ENCODE results near the gene SPIRE2. TPM values are rescaled to one million over a fixed set of nuclear protein-coding genes. Genes with fewer than 3 reads are reported as not detected.

Gene SPIRE2
- total RNA-seq, 1 donor from 2014 or later, result 15.8 TPM

GRCh38 chr16:89907055-89907814 is 79.0 kb downstream of the SPIRE2 start:
- peaks cover 5% of the 10 kb centered on the region for H3K4me1 ChIP-seq
- DNase-seq, result no peak
- H3K9me3 ChIP-seq, result no peaks in the 10 kb centered on the region
- no peak overlapping the region for H3K4me3 ChIP-seq
- intact Hi-C loops (cut with DNase I), result no loop called here
- H3K27ac ChIP-seq, result no peak overlapping the region
- peaks cover 75% of the 10 kb centered on the region for H3K36me3 ChIP-seq
- ATAC-seq, result no peak
- TF ChIP-seq, protein P1, sequence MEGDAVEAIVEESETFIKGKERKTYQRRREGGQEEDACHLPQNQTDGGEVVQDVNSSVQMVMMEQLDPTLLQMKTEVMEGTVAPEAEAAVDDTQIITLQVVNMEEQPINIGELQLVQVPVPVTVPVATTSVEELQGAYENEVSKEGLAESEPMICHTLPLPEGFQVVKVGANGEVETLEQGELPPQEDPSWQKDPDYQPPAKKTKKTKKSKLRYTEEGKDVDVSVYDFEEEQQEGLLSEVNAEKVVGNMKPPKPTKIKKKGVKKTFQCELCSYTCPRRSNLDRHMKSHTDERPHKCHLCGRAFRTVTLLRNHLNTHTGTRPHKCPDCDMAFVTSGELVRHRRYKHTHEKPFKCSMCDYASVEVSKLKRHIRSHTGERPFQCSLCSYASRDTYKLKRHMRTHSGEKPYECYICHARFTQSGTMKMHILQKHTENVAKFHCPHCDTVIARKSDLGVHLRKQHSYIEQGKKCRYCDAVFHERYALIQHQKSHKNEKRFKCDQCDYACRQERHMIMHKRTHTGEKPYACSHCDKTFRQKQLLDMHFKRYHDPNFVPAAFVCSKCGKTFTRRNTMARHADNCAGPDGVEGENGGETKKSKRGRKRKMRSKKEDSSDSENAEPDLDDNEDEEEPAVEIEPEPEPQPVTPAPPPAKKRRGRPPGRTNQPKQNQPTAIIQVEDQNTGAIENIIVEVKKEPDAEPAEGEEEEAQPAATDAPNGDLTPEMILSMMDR (IDR thresholded peaks at IDR 0.05), result no peak
- no peaks in the 10 kb centered on the region for H3K27me3 ChIP-seq (ENCODE audit: low read depth)

DNA sequence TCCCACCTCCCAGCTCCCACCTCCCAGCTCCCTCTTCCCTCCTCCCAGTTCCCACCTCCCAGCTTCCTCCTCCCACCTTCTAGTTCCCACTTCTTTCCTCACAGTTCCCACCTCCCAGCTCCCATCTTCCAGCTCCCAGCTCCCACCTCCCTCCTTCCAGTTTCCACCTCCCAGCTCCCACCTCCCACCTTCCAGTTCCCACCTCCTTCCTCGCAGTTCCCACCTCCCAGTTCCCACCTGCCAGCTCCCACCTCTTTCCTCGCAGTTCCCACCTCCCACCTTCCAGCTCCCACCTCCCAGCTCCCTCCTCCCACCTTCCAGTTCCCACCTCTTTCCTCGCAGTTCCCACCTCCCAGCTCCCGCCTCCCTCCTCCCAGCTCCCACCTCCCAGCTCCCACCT is 80.0 kb downstream of the SPIRE2 start:
- TF ChIP-seq, protein P1 (IDR thresholded peaks at IDR 0.05), result no peak
- intact Hi-C loops (cut with DNase I), result no loop called here
- ATAC-seq, result no peak
- Histone ChIP-seq H3K9me3 (no peaks in the 10 kb centered on the region), H3K4me1 (peaks cover 5% of the 10 kb centered on the region), H3K27ac (no peak overlapping the region), H3K36me3 (peaks cover 74% of the 10 kb centered on the region), H3K4me3 (no peak overlapping the region), H3K27me3 (ENCODE audit: low read depth) (no peaks in the 10 kb centered on the region)
- DNase-seq, result no peak

GRCh38 chr16:89909777-89910716 is 81.8 kb downstream of the SPIRE2 start:
- peaks cover 5% of the 10 kb centered on the region for H3K4me1 ChIP-seq
- no peaks in the 10 kb centered on the region for H3K9me3 ChIP-seq
- ATAC-seq, result peak; percentile 79 to 89
- no peaks in the 10 kb centered on the region for H3K27me3 ChIP-seq (ENCODE audit: low read depth)
- H3K27ac ChIP-seq, result no peak overlapping the region
- intact Hi-C loops (cut with DNase I), result no loop called here
- TF ChIP-seq, protein P1 (IDR thresholded peaks at IDR 0.05), result peak; percentile 91
- H3K36me3 ChIP-seq, result peaks cover 56% of the 10 kb centered on the region
- H3K4me3 ChIP-seq, result no peak overlapping the region
- peak; percentile 85 for DNase-seq

DNA sequence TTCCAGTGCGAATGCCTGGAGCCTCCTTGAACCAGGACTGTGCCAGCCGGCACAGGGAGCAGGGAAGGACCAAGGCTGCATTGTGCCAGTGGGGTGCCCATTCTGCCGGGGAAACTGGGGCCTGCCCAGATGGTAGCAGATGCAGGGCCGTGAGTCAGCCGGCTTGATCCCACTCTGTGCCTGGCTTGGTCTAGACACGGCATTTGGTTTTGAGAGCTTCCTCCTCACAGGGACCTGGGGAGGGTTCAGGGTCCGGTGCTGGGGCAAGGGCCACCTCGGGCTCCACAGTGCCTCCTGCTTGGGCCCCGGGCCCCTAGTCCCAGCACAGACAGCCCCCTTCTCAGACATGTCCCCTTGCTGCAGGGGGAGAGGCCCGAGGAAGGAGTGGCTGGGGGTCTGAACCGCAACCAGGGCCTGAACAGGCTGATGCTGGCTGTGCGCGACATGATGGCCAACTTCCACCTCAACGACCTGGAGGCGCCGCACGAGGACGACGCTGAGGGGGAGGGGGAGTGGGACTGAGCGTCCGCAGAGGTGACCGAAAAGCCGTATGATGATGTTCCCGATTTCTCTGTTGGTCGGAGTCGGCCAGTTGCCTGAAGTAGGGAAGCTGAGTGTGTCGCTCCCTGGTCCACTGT is 82.6 kb downstream of the SPIRE2 start:
- DNase-seq, result no peak
- intact Hi-C loops (cut with DNase I), result no loop called here
- H3K27me3 ChIP-seq (ENCODE audit: low read depth), result no peaks in the 10 kb centered on the region
- H3K27ac ChIP-seq, result no peak overlapping the region
- TF ChIP-seq, protein P1 (IDR thresholded peaks at IDR 0.05), result no peak
- no peak overlapping the region for H3K4me3 ChIP-seq
- H3K4me1 ChIP-seq, result peaks cover 5% of the 10 kb centered on the region
- H3K36me3 ChIP-seq, result peaks cover 48% of the 10 kb centered on the region
- no peaks in the 10 kb centered on the region for H3K9me3 ChIP-seq
- ATAC-seq, result peak; percentile 3 to 14

GRCh38 chr16:89911375-89911774 is 83.1 kb downstream of the SPIRE2 start:
- no peak overlapping the region for H3K4me3 ChIP-seq
- H3K9me3 ChIP-seq, result no peaks in the 10 kb centered on the region
- TF ChIP-seq, protein P1 (IDR thresholded peaks at IDR 0.05), result no peak
- ATAC-seq (no peak), DNase-seq (no peak)
- intact Hi-C loops (cut with DNase I), result no loop called here
- no peaks in the 10 kb centered on the region for H3K27me3 ChIP-seq (ENCODE audit: low read depth)
- no peak overlapping the region for H3K27ac ChIP-seq
- H3K4me1 ChIP-seq, result peaks cover 5% of the 10 kb centered on the region
- H3K36me3 ChIP-seq, result peaks cover 43% of the 10 kb centered on the region

Measured in lower lobe of right lung (tissue), 2 donors.